Parathyroid adenoma (tissue), 2 donors: Measurements from ENCODE around the gene AHNAK2.
"Not testable (repeated sequence)": the region's sequence is repeated elsewhere in the genome, so short reads cannot be mapped to it uniquely, and the experiment has no call there.

Experiments
- H2AFZ ChIP-seq: fragments of 300-600 bp; sonication (generic); one replicate; pipeline ENCODE4 v1.7.0; 2017; ENCODE audit warnings: antibody characterized with exemption, mild to moderate bottlenecking
- H3K27ac ChIP-seq: fragments of 300-600 bp; sonication (generic); one replicate; pipeline ENCODE4 v1.7.0; 2017
- H3K27me3 ChIP-seq: fragments of 300-600 bp; sonication (generic); one replicate; pipeline ENCODE4 v1.7.0; 2017; ENCODE audit warnings: low read length; ENCODE audit not compliant: control insufficient read depth, insufficient read depth
- H3K36me3 ChIP-seq: fragments of 300-600 bp; sonication (generic); one replicate; pipeline ENCODE4 v1.7.0; 2017; ENCODE audit warnings: low read length; ENCODE audit not compliant: control insufficient read depth, insufficient read depth
- H3K4me1 ChIP-seq: fragments of 300-600 bp; sonication (generic); one replicate; pipeline ENCODE4 v1.7.0; 2017; ENCODE audit warnings: control low read depth
- H3K4me2 ChIP-seq: fragments of 300-600 bp; sonication (generic); one replicate; pipeline ENCODE4 v1.7.0; 2017; ENCODE audit warnings: low read length
- H3K4me3 ChIP-seq: fragments of 300-600 bp; sonication (generic); one replicate; pipeline ENCODE4 v1.7.0; 2017; ENCODE audit warnings: low read depth, low read length
- H3K79me2 ChIP-seq: fragments of 300-600 bp; sonication (generic); one replicate; pipeline ENCODE4 v1.7.0; 2017; ENCODE audit warnings: control low read depth
- H3K9ac ChIP-seq: fragments of 300-600 bp; sonication (generic); one replicate; pipeline ENCODE4 v1.7.0; 2017; ENCODE audit warnings: mild to moderate bottlenecking
- H3K9me3 ChIP-seq: fragments of 300-600 bp; sonication (generic); one replicate; pipeline ENCODE4 v1.7.0; 2017; ENCODE audit warnings: low read length; ENCODE audit not compliant: control insufficient read depth
- TF ChIP-seq, protein P1 (sequence below): fragments of 300-600 bp; sonication (generic); IDR thresholded peaks from one replicate; pipeline ENCODE4 v1.7.0; 2017; ENCODE audit warnings: antibody characterized with exemption, mild to moderate bottlenecking
- donor health status: primary hyperparathyroidism.

AHNAK2 gene

GRCh38 chr14:104923640-104924420 is 54.3 kb downstream of the AHNAK2 start:
- H3K36me3 ChIP-seq, result no peaks in the 10 kb centered on the region
- no peak overlapping the region for H2AFZ ChIP-seq
- no peaks in the 10 kb centered on the region for H3K79me2 ChIP-seq
- H3K27me3 ChIP-seq, result no peaks in the 10 kb centered on the region
- no peak overlapping the region for H3K4me3 ChIP-seq
- H3K9me3 ChIP-seq, result no peaks in the 10 kb centered on the region
- no peak overlapping the region for H3K27ac ChIP-seq
- H3K4me2 ChIP-seq, result no peak overlapping the region
- TF ChIP-seq, protein P1, sequence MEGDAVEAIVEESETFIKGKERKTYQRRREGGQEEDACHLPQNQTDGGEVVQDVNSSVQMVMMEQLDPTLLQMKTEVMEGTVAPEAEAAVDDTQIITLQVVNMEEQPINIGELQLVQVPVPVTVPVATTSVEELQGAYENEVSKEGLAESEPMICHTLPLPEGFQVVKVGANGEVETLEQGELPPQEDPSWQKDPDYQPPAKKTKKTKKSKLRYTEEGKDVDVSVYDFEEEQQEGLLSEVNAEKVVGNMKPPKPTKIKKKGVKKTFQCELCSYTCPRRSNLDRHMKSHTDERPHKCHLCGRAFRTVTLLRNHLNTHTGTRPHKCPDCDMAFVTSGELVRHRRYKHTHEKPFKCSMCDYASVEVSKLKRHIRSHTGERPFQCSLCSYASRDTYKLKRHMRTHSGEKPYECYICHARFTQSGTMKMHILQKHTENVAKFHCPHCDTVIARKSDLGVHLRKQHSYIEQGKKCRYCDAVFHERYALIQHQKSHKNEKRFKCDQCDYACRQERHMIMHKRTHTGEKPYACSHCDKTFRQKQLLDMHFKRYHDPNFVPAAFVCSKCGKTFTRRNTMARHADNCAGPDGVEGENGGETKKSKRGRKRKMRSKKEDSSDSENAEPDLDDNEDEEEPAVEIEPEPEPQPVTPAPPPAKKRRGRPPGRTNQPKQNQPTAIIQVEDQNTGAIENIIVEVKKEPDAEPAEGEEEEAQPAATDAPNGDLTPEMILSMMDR, result no peak
- H3K4me1 ChIP-seq, result peaks cover 2% of the 10 kb centered on the region
- no peak overlapping the region for H3K9ac ChIP-seq

DNA sequence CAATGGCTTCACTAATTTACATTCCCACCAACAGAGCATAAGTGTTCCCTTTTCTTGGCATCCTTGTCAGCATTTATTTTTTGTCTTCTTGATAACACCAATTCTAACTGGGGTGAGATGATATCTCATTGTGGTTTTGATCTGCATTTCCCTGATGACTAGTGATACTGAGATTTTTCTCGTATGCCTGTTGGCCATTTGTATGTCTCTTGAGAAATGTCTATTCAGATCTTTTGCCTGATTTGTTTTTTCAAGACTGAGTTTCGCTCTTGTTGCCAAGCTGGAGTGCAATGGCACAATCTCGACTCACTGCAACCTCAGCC is 58.2 kb downstream of the AHNAK2 start:
- Histone ChIP-seq H3K4me2 (no peak overlapping the region), H3K9me3 (no peaks in the 10 kb centered on the region), H3K36me3 (no peaks in the 10 kb centered on the region), H3K4me3 (no peak overlapping the region), H3K9ac (no peak overlapping the region), H2AFZ (no peak overlapping the region), H3K79me2 (no peaks in the 10 kb centered on the region), H3K4me1 (no peaks in the 10 kb centered on the region), H3K27ac (no peak overlapping the region), H3K27me3 (no peaks in the 10 kb centered on the region)
- TF ChIP-seq, protein P1, result no peak

DNA sequence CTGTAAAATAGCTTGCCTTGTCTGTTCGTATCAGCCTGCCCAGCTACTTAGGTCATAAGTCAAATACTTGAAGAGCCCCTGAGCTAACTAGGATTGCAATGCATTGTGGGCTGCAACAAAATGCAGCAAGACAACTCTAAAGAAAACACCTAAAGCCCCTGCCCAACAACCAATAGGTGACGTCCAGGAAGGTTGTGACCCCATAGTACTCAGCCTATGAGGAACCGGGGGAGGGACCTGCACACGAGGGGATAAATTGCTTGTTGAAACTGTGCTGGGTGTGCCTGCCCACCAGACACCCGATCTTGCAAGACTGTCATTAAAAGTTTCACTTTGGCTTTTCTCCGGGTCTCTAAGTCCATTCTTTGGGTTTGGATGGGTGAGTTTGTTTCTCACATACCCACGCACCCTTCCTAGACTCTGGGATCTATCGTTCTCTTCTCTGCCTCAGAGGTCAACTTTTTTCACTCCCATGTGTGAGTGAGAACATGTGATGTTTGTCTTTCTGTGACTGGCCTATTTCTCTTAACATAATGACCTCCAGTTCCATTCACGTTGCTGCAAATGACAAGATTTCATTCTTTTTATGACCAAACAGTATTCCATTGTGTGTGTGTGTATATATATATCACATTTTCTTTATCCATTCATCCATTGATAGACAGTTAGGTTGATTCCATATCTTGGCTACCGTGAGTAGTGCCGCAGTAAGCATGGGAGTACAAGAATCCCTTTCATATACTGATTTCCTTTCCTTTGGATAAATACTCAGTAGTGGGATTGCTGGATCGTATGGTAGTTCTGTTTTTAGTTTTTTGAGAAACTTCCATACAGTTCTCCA is 58.8 kb downstream of the AHNAK2 start:
- H3K36me3 ChIP-seq, H3K27me3 ChIP-seq, H3K9ac ChIP-seq, H3K9me3 ChIP-seq, H3K4me3 ChIP-seq, H3K4me2 ChIP-seq, H3K4me1 ChIP-seq, H2AFZ ChIP-seq, H3K27ac ChIP-seq, H3K79me2 ChIP-seq: not testable (repeated sequence)

DNA sequence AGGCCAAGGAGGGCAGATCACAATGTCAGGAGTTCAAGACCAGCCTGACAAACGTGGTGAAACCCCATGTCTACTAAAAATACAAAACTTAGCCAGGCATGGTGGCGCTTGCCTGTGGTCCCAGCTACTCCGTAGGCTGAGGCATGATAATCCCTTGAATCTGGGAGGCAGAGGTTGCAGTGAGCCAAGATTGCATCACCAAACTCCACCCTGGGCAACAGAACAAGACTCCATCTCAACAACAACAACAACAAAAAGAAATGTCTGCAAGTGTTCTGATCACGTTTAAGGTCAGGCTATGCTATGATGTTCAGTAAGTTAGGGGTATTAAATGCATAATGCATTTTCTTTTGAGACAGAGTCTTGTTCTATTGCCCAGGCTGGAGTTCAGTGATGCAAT is 60.2 kb downstream of the AHNAK2 start:
- Histone ChIP-seq H3K27me3 (no peaks in the 10 kb centered on the region), H3K9ac (no peak overlapping the region), H3K79me2 (no peaks in the 10 kb centered on the region), H3K4me3 (no peak overlapping the region), H3K4me1 (no peaks in the 10 kb centered on the region), H3K4me2 (no peak overlapping the region), H3K27ac (no peak overlapping the region), H2AFZ (no peak overlapping the region), H3K36me3 (no peaks in the 10 kb centered on the region), H3K9me3 (no peaks in the 10 kb centered on the region)
- TF ChIP-seq, protein P1, result no peak

DNA sequence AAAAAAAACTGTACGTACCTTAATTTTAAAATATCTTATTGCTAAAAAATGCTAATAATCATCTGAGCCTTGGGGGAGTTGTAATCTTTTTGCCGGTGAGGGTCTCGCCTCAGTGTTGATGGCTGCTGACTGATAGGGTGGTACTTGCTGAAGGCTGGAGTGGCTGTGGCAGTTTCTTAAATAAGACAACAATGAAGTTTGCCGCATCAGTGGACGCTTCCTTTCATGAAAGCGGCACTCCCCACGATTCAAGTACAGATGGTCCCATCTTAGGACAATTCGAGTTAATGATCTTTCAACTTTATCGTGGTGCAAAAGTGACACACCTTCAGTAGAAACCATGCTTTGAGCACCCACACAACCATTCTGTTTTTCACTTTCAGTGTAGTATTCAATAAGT is 61.1 kb downstream of the AHNAK2 start:
- Histone ChIP-seq H3K36me3 (no peaks in the 10 kb centered on the region), H3K9ac (no peak overlapping the region), H3K4me3 (no peak overlapping the region), H3K27me3 (no peaks in the 10 kb centered on the region), H3K27ac (no peak overlapping the region), H3K79me2 (no peaks in the 10 kb centered on the region), H3K4me2 (no peak overlapping the region), H3K9me3 (no peaks in the 10 kb centered on the region), H3K4me1 (no peaks in the 10 kb centered on the region), H2AFZ (no peak overlapping the region)
- TF ChIP-seq, protein P1, result no peak
